Astrocyte (in vitro differentiated cells and primary cell): Measurements from ENCODE around the gene GLIS2. TPM values are rescaled to one million over a fixed set of nuclear protein-coding genes. Genes with fewer than 3 reads are reported as not detected.

Source experiments
- DNase-seq: peaks from one replicate; pipeline ENCODE4 v3.0.0-alpha.2; 2010; ENCODE audit warnings: low read depth
- FAIRE-seq: peaks from 2 replicates; lab custom pipeline; 2011; peaks lifted over from hg19 to GRCh38; lab: Jason Lieb, UNC
- H2AFZ ChIP-seq: 2 replicates; pipeline ENCODE4 v1.6.0; 2012; ENCODE audit warnings: low read depth, low read length, inconsistent platforms
- H3K27ac ChIP-seq: 2 replicates; pipeline ENCODE4 v1.5.1; 2011; ENCODE audit warnings: low read depth, low read length, inconsistent platforms
- H3K27me3 ChIP-seq: 2 replicates; pipeline ENCODE4 v1.6.0; 2011; ENCODE audit warnings: low read length, inconsistent platforms; ENCODE audit not compliant: insufficient read depth
- H3K36me3 ChIP-seq: 2 replicates; pipeline ENCODE4 v1.5.1; 2011; ENCODE audit warnings: low read length, inconsistent platforms; ENCODE audit not compliant: insufficient read depth
- H3K4me1 ChIP-seq: 2 replicates; pipeline ENCODE4 v1.5.1; 2011; ENCODE audit warnings: low read length, inconsistent platforms; ENCODE audit not compliant: insufficient read depth
- H3K4me2 ChIP-seq: 2 replicates; pipeline ENCODE4 v1.6.0; 2012; ENCODE audit warnings: low read length, inconsistent platforms
- H3K4me3 ChIP-seq: 2 replicates; pipeline ENCODE4 v1.5.1; 2011; ENCODE audit warnings: low read depth, mild to moderate bottlenecking, low read length, inconsistent platforms; ENCODE audit not compliant: insufficient read depth
- H3K79me2 ChIP-seq: 2 replicates; pipeline ENCODE4 v1.6.0; 2012; ENCODE audit warnings: mild to moderate bottlenecking, low read length, inconsistent platforms; ENCODE audit not compliant: insufficient read depth
- H3K9ac ChIP-seq: 2 replicates; pipeline ENCODE4 v1.6.0; 2012; ENCODE audit warnings: mild to moderate bottlenecking, low read length, inconsistent platforms
- H3K9me3 ChIP-seq: 2 replicates; pipeline ENCODE4 v1.5.1; 2012; ENCODE audit warnings: low read depth, mild to moderate bottlenecking, low read length, inconsistent platforms; ENCODE audit not compliant: insufficient read depth
- H4K20me1 ChIP-seq: 2 replicates; pipeline ENCODE4 v1.6.0; 2012; ENCODE audit warnings: low read length, inconsistent platforms; ENCODE audit not compliant: insufficient read depth
- H3K27ac Mint-ChIP-seq: one replicate; pipeline ENCODE4 v1.8.0; 2021; ENCODE audit warnings: mild to moderate bottlenecking, mixed read lengths; ENCODE audit not compliant: unreplicated experiment
- H3K27me3 Mint-ChIP-seq: one replicate; pipeline ENCODE4 v1.8.0; 2021; ENCODE audit warnings: low read depth, mixed read lengths; ENCODE audit not compliant: unreplicated experiment
- H3K36me3 Mint-ChIP-seq: one replicate; pipeline ENCODE4 v1.8.0; 2021; ENCODE audit warnings: low read depth, mixed read lengths; ENCODE audit not compliant: unreplicated experiment
- H3K4me1 Mint-ChIP-seq: one replicate; pipeline ENCODE4 v1.8.0; 2021; ENCODE audit warnings: low read depth, mixed read lengths; ENCODE audit not compliant: unreplicated experiment
- H3K4me3 Mint-ChIP-seq: one replicate; pipeline ENCODE4 v1.8.0; 2021; ENCODE audit warnings: mild to moderate bottlenecking, moderate library complexity, mixed read lengths; ENCODE audit not compliant: unreplicated experiment
- H3K9me3 Mint-ChIP-seq: one replicate; pipeline ENCODE4 v1.8.0; 2021; ENCODE audit warnings: mild to moderate bottlenecking, mixed read lengths; ENCODE audit not compliant: unreplicated experiment
- CTCF ChIP-seq: IDR thresholded peaks from 2 replicates; pipeline ENCODE4 v1.5.1; 2011; ENCODE audit warnings: low read depth, mild to moderate bottlenecking, inconsistent platforms, low read length, moderate library complexity; ENCODE audit not compliant: insufficient read depth
- EZH2 ChIP-seq: IDR thresholded peaks from 2 replicates; pipeline ENCODE4 v1.6.1; 2012; ENCODE audit warnings: mild to moderate bottlenecking, low read length, inconsistent platforms; ENCODE audit not compliant: insufficient read depth
- total RNA-seq: library from RNA; stranded (reverse); gene quantifications from 2 replicates; pipeline ENCODE4 v1.2.1, GENCODE V29; 2021

Gene GLIS2
- total RNA-seq, 1 donor from 2014 or later: 18.9 TPM

- DNase-seq (no peak), FAIRE-seq (no peak)
- Mint-ChIP-seq H3K9me3 (no peaks in the 10 kb centered on the region), H3K4me1 (peaks cover 14% of the 10 kb centered on the region), H3K4me3 (no peak overlapping the region), H3K27me3 (no peaks in the 10 kb centered on the region), H3K36me3 (peaks cover 6% of the 10 kb centered on the region), H3K27ac (no peak overlapping the region)
- Histone ChIP-seq H2AFZ (no peak overlapping the region), H3K4me2 (peak overlapping the region; percentile 26), H3K9me3 (no peaks in the 10 kb centered on the region), H3K79me2 (peaks cover 10% of the 10 kb centered on the region), H3K9ac (peak overlapping the region; percentile 7), H3K27me3 (no peaks in the 10 kb centered on the region), H3K4me1 (peaks cover 52% of the 10 kb centered on the region), H3K36me3 (no peaks in the 10 kb centered on the region), H3K4me3 (no peak overlapping the region), H4K20me1 (peaks cover 31% of the 10 kb centered on the region), H3K27ac (no peak overlapping the region)
- TF ChIP-seq EZH2 (no peak), CTCF (no peak)
Measured at GRCh38 chr16:4386451-4386805, 70.6 kb downstream of the GLIS2 start.

- Mint-ChIP-seq H3K4me1 (peaks cover 14% of the 10 kb centered on the region), H3K4me3 (no peak overlapping the region), H3K27ac (peak overlapping the region; percentile 47), H3K27me3 (no peaks in the 10 kb centered on the region), H3K36me3 (peaks cover 6% of the 10 kb centered on the region), H3K9me3 (no peaks in the 10 kb centered on the region)
- Histone ChIP-seq H3K4me1 (peaks cover 58% of the 10 kb centered on the region), H2AFZ (no peak overlapping the region), H3K79me2 (peaks cover 10% of the 10 kb centered on the region), H4K20me1 (peaks cover 26% of the 10 kb centered on the region), H3K9me3 (no peaks in the 10 kb centered on the region), H3K27ac (no peak overlapping the region), H3K4me3 (no peak overlapping the region), H3K4me2 (peak overlapping the region; percentile 26), H3K36me3 (no peaks in the 10 kb centered on the region), H3K27me3 (no peaks in the 10 kb centered on the region), H3K9ac (peak overlapping the region; percentile 7)
- TF ChIP-seq EZH2: no peak
- no peak for TF ChIP-seq CTCF
- FAIRE-seq (no peak), DNase-seq (no peak)
Measured at GRCh38 chr16:4386951-4387565, 71.2 kb downstream of the GLIS2 start.

GRCh38 chr16:4387781-4388180 lies 71.9 kb downstream of the GLIS2 start:
- Histone ChIP-seq H3K4me1 (peaks cover 65% of the 10 kb centered on the region), H2AFZ (no peak overlapping the region), H3K4me3 (no peak overlapping the region), H3K9me3 (no peaks in the 10 kb centered on the region), H3K27ac (no peak overlapping the region), H3K27me3 (no peaks in the 10 kb centered on the region), H3K36me3 (no peaks in the 10 kb centered on the region), H3K79me2 (peaks cover 7% of the 10 kb centered on the region), H3K9ac (peak overlapping the region; percentile 7), H3K4me2 (peak overlapping the region; percentile 26), H4K20me1 (peaks cover 20% of the 10 kb centered on the region)
- H3K4me1 Mint-ChIP-seq: peaks cover 14% of the 10 kb centered on the region
- TF ChIP-seq EZH2: no peak
- TF ChIP-seq CTCF: no peak
- no peak overlapping the region for H3K4me3 Mint-ChIP-seq
- no peak for FAIRE-seq
- no peaks in the 10 kb centered on the region for H3K27me3 Mint-ChIP-seq
- peak overlapping the region; percentile 47 for H3K27ac Mint-ChIP-seq
- H3K9me3 Mint-ChIP-seq: no peaks in the 10 kb centered on the region
- peaks cover 6% of the 10 kb centered on the region for H3K36me3 Mint-ChIP-seq
- DNase-seq: no peak
